ENCODE measurements around the gene PNPLA2.
A peak's percentile ranks its signal among the peaks of the same experiment; 100 is the strongest.

GRCh38 chr11:843818-844692, 25.3 kb downstream of the PNPLA2 start:
- TF ChIP-seq POLR2A (IDR thresholded peaks at IDR 0.05) (peak; percentile 81), CTCF (IDR thresholded peaks at IDR 0.05) (no peak)
